GM19452 (cell line): Measurements from ENCODE around the gene ATG2A.

ENCODE experiments used
- ATAC-seq: cut with Tn5 transposase; IDR thresholded peaks from one replicate; pipeline ENCODE4 v1.9.1; 2021; ENCODE audit not compliant: unreplicated experiment

Gene ATG2A

DNA sequence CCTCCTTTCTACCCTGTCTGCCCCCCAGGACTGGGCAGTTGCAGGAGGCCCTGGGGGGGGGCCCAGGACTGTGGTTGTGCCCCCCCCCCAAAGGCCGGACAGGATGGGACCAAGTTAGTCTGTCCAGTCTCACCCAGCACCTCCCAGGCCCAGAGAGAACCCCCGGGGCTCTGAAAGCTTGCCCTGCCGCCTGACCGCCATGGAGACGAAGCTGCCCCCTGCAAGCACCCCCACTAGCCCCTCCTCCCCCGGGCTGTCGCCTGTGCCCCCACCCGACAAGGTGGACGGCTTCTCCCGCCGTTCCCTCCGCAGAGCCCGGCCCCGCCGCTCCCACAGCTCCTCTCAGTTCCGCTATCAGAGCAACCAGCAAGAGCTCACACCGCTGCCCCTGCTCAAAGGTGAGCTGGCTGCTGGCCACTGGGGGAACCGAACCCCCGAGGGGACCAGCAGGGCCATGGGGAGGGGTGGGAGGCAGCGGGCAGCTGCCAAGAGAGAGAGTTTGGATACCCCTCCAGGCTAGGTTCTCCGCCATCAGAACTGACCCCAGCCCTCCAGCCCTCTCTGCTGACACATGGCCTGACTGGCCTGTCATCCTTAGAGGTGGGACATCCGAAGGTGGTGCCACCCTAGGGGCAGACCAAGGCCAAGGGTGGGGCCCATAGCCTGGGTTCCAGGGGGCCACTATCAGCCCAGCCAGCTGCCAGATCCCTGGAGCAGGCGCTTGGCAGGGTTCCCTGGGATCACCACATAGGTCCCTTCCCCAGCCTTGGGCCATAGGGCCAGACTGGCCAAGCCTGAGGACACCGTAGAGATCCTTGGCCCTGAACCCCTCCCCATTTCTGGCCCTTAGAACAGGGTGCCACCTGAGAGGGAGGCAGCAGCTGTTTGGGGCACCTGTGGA is 8.8 kb upstream of the ATG2A start:
- ATAC-seq = no peak

DNA sequence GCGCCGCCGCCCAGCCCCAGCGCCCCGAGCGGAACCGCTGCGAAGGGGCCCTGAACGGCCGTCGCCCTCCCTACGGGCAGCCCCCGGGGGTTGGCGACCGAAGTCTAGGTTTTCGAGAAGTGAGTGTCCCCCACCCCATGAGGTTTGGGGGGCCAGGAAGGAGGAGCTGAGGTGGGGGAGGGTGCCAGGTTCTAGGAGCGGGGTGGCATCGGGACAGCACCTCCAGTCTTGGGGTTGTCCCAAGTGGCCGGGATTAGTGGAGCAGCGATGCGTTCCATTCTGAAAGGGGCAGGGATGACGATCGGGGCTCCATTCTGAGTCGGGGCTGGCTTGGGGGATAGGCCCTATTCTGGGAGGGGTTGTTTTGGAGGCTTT is 7.9 kb upstream of the ATG2A start:
- ATAC-seq = no peak

DNA sequence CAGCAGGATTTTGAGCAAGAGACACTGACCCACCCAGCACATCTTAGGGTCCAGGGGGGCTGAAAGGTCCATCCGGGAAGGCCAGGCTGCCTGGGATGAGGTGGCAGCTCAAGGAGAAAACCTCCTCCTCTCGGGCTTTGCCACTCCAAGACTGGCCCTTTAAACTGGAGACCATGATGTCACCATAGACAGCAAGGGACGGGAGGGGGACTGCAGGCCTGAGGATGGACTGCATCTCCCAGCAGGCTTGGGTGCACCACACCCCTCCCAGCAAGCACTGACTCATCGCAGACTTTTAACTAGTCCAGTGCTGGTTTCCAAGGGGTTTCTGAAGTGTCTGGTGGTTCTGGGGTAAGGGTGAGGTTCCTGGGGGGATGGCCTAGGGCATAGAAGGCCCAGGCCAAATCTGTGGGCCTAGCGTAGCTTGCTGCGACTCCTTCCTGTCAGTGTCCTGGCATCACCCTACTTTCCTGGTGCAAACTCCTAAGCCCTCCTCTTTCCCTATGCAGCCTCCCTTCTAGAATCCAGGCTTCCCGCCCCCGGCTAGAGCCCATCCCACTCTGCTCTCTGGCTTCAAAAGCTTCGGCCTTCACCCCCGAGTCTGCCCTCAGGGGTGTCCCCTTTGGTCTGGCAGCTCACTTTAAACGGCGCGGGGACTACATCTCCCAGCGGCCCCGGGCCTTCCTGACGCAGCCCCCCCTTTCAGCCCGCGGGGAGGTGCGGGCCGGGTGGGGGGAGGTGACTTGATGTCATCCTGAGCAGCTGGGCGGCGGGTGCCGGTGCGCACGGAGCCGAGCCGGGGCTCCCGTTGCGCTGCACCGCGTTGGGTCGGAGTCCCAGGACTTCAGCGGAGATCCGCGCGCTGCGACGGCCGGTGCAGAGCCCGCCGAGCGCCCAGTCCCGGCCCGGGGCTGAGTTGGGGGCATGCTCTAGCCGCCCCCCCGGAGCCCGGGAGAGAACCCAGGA is 7.2 kb upstream of the ATG2A start, which contains the start of gene PPP2R5B:
TSS of gene PPP2R5B (plus strand) at position 746 of the 966 bp plus-strand sequence. CDS start 1,046 bp downstream, outside the sequence.
- ATAC-seq = peak; percentile 79

DNA sequence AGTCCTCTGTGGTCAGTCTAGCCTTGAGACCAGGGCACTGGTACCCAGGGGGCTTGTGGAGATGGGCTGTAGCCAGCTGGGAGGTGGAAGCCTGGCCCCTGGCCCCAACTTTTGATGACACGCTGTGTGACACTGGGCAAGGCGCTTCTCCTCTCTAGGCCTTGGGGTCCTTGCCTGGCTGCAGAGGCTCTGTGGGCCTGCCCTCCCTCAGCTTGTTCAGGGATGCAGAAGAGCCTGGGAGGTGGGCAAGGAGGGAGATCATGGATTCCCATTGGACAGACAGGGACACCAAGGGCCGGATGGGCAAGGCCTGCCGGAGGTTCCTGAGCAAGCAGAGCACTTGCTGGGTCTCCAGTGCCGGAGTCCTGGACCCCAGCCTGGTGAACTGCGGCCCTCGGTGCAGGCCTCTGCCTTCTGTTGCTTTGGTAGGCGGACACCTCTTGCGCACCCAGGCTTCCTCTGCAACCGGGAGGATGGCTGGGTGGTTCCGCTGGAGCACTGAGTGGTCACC is 6.2 kb upstream of the ATG2A start:
- no peak for ATAC-seq

DNA sequence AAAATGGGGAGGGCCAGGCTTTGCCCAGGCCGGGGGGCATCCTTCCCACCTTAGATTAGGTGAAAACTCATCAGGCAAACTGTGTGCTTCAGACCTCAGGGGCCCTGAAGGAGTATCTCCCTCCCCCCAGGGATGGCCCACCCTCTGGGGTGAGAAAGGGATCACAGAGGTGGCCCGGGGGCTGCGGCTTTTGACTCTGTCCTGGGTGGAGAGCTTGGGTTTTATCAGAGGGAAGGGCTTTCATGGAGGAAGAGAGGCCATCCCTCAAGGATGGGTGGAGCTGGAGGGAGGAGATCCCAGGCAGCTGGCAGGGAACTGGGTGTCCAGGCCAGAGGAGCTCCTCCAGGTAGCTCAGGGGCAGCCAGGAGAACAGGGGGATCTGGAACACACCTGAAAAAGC is 4.4 kb upstream of the ATG2A start:
- no peak for ATAC-seq

DNA sequence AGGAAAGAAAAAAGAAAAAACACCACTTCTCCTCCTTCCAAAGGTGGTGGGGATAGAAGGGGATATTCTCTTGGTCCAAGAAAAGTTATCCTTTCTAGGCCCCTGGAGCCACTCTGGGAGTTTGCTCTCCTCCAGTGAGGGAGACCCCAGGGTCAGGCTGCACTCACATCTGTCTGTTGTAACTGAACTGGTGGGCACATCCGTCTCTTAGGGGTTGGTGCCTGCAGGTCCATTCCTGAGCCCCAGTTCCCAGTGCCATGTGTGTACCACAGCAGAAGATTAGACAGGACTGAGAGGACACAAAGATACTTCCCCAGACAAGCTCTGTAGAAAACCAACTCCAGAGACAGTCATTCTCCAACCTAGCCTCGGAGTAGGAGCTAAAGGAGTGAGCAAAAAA is 3.1 kb upstream of the ATG2A start:
- ATAC-seq = no peak

DNA sequence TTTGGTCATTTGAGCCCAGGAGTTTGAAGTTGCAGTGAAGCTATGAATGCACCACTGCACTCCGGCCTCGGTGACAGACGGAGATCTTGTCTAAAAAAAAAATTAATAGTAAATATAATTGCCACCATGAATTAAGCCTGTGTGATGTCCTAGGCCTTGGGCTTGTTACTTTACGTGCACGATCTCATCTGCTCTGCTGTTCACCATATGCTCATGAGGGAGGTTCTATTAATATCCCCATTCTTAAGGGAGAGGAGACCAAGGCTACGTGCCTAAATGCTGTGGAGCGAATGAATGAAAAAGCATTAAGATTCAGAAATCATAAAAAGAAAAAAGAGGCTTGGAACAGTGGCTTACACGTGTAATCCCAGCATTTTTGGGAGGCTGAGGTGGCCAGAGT is 2.6 kb upstream of the ATG2A start:
- ATAC-seq = no peak

DNA sequence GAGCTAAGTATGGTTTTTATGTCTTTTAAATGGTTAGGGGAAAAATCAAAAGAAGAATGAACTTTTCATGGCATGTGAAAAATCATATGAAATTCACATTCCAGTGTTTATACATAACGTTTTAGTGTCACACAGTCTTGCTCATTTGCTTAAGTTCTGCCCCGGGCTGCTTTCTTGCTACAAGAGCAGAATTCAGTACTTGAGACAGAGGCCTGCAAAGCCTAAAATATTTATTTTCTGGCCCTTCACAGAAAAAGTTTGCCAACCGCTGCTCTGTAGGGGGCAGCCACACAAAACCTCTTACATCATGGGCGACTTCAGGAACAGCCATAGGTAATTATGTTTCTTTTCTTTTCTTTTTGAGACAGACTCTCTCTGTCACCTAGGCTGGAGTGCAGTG is 1.0 kb upstream of the ATG2A start:
- no peak for ATAC-seq

DNA sequence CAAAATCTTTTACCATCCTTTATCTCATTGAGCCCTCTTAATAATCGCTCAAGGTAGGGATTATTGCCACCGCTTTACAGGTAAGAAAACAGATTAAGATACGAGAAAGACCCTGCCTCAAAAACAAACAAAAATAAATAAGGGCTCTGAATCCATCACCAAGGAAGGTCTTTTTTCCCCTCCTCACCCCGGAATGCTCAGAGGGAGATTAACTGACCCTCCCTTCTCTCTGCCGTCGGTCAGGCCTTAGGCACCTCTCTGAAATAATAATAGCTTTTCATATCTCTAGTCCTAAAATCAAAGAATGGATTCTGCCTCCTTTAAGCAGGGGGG is 620 bp upstream of the ATG2A start:
- no peak for ATAC-seq

DNA sequence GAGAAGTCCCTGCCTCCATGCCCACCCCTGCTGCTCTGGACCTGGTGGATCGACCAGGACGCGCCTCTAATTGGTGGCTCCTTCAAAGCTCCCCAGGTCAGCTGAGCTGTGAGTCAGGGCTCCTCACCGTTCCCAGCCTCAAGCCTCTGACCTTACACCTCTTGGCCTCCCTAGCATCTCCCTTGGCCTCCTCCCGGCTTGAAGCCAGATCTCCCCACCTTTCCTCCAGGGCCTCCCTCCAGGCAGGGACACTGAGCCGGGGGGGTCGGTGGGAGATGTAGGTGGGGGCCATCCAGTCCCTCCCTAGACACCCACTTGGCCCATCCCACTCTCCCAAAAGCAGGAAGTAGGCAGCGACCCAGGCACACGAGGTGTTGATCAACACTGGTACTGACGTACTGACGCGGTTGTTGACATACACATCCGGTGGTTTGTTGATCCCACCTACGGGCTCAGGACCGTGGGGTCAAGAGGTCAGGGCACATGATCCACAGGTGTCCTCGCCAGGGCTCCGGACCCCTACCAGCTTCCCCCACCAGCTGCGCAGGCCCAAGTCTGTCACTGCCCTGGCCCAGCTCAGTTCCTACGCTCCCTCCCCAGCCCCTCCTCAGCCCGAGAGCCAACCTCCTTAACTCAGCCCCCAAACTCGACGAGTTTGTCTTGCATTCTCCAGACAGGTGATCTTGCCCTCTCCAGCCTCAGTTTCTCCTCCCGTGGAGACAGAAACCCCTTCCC is 802 bp downstream of the ATG2A start:
- peak; percentile 18 for ATAC-seq

DNA sequence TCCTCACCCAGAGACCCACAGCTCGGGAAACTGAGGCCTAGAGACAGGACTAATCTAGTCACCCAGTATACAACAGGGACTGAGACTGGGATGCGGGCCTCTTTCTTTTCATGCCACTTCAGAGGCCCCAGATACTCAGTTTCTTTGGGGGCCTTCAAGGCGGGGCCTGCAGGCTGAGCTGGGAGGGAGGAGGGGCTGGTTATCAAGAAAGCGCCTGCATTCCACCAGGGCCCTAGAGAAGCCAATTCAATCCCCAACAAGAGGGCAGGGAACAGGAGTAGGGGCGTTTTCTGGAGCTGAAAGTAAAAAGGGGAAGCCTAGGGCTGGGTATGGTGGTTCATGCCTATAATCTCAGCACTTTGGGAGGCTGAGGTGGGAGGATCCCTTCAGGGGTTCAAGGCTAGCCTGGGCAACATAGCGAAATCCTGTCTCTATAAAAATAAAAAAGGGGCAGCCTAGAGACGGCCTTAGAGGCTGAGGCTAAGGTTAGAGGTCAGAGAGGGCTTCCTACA is 1.6 kb downstream of the ATG2A start:
- no peak for ATAC-seq

DNA sequence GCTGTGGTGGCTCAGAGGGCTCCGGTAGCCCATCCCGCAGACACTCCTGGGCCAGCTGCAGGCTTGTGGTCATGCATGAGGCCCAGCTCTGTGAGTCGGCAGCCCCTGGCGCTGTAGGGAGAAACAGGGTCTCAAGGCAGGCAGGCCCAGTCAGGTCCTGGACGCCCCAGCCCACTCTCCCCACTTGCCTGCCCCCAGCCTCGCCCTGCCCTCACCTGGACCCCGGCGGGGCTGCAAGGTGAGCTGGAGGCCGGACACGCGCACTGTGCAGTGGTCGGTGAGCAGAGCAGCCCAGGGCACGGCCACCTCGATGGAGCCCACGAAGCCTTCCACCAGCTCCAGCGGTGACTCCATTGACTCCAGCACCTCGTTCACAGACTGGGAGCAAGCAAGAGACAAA is 2.9 kb downstream of the ATG2A start:
- no peak for ATAC-seq

DNA sequence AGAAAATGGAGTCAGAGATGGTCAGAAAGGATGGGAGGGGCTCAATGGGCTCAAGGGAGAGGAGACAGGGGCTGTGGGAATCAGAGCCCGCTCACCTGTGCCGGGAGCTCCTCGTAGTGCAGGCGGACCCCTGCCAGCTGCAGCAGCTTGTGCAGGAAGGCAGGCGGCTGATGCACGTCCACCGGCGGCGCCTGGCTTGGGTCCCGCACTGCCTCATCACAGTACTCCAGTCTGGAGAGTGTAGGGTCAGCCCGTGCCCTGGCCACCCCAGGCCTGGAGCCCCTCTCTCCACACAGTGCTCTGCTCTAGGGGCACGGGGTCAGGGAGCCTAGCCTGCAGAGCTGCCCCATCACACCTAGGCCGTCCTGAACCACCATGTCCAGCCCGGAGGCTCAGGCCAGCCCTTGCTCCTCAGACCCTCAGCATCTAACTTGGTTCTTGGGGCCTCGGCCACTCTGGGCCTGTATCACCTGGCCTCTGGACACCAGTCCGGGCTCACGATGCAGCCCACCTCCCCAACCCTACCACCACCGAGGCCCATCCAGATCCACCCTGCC is 3.8 kb downstream of the ATG2A start:
- ATAC-seq = no peak

DNA sequence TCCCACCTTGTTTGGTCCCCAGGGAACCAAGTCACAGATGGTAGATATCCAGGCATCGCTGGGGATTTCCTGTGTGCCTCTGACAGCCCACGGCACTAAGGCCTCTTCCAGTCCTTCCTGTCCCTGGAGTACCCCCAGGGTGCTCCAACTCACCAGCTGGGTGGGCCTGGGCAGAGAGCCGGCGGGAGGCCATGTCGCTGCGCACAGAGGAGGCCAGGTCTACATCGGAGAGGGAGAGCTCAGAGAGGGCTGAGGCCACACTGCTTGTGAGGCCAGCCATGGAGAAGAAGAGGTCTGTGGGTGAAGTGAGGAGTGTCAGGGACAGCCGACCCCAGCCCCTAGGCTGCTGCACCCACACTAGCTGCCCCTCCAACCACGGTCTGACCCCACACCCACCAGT is 5.3 kb downstream of the ATG2A start:
- ATAC-seq = no peak

DNA sequence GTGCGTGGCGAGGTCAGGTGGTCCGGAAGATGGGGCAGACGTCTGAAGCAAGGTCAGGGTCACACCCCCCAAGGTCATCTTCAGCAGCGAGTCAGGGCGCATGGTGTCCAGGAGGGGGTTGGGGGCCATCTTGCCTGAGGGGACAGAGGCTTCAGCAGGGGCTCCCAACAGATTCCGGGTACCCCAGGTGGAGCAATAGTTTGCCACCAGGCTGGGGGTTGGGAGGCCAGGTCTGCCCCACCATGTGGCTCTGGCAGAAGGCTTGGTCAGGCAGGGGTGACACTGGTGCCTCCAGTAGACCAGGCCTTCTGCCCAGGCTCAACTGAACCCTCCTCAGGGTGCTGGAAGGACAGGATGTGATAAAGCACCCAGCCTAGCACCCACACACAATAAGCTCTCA is 5.9 kb downstream of the ATG2A start:
- ATAC-seq = no peak

DNA sequence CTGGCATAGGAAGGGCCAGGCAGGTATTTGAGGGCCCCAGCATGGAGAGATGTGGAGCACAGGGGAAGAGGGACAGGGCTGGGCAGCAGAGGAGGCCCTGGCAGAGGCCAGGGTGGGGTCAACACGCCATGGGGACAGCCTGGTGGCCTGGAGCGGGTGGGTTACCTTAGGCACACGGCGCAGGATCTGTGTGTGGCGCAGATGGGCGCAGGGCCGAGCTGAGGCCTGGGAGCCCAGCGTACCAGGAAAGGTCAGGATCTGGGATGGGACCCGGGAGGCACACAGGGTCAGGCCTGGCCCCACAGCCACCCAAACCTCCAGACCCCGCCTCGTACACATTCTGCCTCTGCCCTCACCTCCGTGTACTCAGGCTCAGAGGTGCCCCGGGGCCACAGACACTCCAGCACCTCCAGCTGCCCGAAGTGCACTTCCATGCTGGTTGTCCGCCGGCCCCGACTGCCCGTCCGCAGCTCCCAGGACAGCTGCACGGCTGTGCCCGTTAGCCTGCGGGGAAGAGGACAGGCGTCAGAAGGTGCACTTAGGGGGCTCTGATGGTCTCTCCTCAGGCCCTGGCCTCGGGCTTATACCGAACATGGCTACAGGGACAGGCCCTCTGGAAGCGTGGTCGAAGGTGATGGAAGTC is 6.4 kb downstream of the ATG2A start:
- no peak for ATAC-seq

DNA sequence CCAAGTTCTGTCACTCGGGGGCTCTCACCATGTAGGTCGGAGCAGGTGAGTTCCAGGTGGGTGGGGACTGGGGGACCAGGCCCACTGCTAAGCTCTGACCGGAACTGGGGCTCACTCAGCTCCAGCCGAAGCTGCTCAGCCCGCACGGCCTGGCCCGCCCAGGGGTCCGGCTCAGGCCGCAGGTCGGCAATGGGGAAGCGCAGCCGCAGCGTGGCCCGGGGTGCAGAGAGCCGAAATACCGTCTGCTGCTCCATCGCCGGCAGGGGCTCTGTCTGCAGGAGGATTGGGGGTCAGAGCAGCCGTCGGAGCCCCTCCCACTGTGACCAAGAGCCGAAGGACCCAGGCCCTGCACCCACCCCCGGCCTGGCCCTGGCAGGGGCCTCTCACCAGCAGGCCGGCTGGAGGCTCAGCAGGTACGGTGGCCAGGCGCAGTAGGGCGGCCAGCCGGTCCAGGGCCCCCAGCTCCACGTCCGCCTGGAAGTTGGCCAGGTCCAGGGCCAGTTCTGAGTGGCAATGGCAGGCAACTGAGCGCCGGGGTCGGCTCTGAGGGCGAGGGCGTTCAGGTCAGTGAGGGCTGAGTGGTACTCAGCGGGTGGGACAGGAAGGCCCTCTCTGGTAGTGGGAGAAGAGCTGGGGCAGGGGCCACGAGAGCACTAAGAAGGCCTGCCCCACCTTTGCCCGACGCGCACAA is 7.2 kb downstream of the ATG2A start:
- ATAC-seq = no peak

DNA sequence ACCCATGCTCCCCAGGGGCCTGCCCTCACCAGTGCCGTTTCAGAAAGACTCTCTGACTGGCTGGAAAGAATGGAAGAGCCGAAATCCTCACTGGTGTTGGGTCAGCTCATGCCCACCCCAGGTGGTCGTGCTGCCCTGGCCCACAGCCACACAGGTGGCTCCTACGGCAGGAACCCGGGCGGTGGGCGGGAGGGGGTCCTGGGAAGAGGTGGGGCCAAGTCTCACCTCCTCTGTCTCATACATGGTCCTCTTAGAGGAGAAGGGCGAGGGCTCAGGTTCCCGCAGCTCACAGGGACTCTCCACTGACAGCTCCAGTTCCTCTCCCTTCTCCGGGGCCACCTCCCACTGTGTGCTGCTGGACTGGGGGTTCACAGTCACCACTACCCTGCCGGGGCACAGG is 8.2 kb downstream of the ATG2A start:
- no peak for ATAC-seq

DNA sequence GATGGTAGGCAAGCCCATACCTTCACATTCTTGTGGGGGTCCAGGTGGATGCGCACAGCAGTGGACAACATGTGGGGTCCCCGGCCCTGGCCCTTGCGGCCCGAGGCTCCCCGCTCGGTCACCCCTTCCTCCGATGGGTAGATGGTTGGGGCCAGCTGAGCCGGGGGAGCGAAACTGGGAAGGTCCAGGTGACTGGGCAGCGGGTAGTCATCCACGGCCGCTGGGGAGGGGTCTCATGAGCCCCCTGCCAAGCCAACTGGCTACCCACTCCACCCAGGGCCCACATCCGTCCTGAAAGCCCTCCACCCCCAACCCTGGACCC is 10.7 kb downstream of the ATG2A start:
- ATAC-seq = no peak
